ENCODE data around the gene IFI35. TPM values are rescaled to one million over a fixed set of nuclear protein-coding genes. Genes with fewer than 3 reads are reported as not detected.
"Not testable (repeated sequence)": the region's sequence is repeated elsewhere in the genome, so short reads cannot be mapped to it uniquely, and the experiment has no call there.

Gene IFI35
- total RNA-seq, 1 experiment from 2014 or later, result 84.2 TPM

- peak; percentile 59 for DNase-seq (ENCODE audit: low spot score)
Measured at GRCh38 chr17:43024407-43025289, 18.1 kb downstream of the IFI35 start, which contains the start of gene RND2. RND2 (plus strand) TSS chr17:43025231; CDS start chr17:43025348, 117 bp downstream.

GRCh38 chr17:43025290-43025657 is 18.7 kb downstream of the IFI35 start:
- no peak for DNase-seq (ENCODE audit: low spot score)

- DNase-seq (ENCODE audit: low spot score), result no peak
Measured at GRCh38 chr17:43025766-43026537, 19.4 kb downstream of the IFI35 start.

GRCh38 chr17:43026595-43026994 is 20.0 kb downstream of the IFI35 start:
- DNase-seq (ENCODE audit: low spot score), result no peak

GRCh38 chr17:43027091-43028032 is 20.8 kb downstream of the IFI35 start:
- DNase-seq (ENCODE audit: low spot score), result no peak

- DNase-seq (ENCODE audit: low spot score), result no peak
Measured at GRCh38 chr17:43028221-43028861, 21.8 kb downstream of the IFI35 start.

- no peak for DNase-seq (ENCODE audit: low spot score)
Measured at GRCh38 chr17:43030137-43030767, 23.7 kb downstream of the IFI35 start.

- no peak for DNase-seq (ENCODE audit: low spot score)
Measured at GRCh38 chr17:43031666-43032065, 25.1 kb downstream of the IFI35 start.

GRCh38 chr17:43033948-43034881 is 27.6 kb downstream of the IFI35 start:
- DNase-seq (ENCODE audit: low spot score), result no peak

GRCh38 chr17:43034894-43035293 is 28.3 kb downstream of the IFI35 start:
- DNase-seq (ENCODE audit: low spot score), result no peak

GRCh38 chr17:43039646-43040045 is 33.1 kb downstream of the IFI35 start:
- DNase-seq (ENCODE audit: low spot score), result no peak

GRCh38 chr17:43040655-43041054 is 34.1 kb downstream of the IFI35 start:
- no peak for DNase-seq (ENCODE audit: low spot score)

GRCh38 chr17:43042025-43042628 is 35.5 kb downstream of the IFI35 start:
- no peak for DNase-seq (ENCODE audit: low spot score)

- DNase-seq (ENCODE audit: low spot score), result no peak
Measured at GRCh38 chr17:43043307-43043706, 36.7 kb downstream of the IFI35 start.

- no peak for DNase-seq (ENCODE audit: low spot score)
Measured at GRCh38 chr17:43044024-43044423, 37.4 kb downstream of the IFI35 start.

GRCh38 chr17:43051969-43052368 is 45.4 kb downstream of the IFI35 start:
- no peak for DNase-seq (ENCODE audit: low spot score)

- not testable (repeated sequence) for DNase-seq (ENCODE audit: low spot score)
Measured at GRCh38 chr17:43053008-43053407, 46.4 kb downstream of the IFI35 start.

GRCh38 chr17:43056051-43056450 is 49.5 kb downstream of the IFI35 start:
- no peak for DNase-seq (ENCODE audit: low spot score)

GRCh38 chr17:43062984-43063638 is 56.5 kb downstream of the IFI35 start:
- no peak for DNase-seq (ENCODE audit: low spot score)
